ENCODE measurements around the gene MRPS24. TPM values are rescaled to one million over a fixed set of nuclear protein-coding genes. Genes with fewer than 3 reads are reported as not detected.

The MRPS24 gene
- polyA plus RNA-seq, 1 donor: 83.1 TPM

GRCh38 chr7:43877968-43878864 is 8.9 kb upstream of the MRPS24 start:
- DNase-seq: no peak

- no peak for DNase-seq
Measured at GRCh38 chr7:43876976-43877745, 7.8 kb upstream of the MRPS24 start.

GRCh38 chr7:43876241-43876640 is 6.9 kb upstream of the MRPS24 start:
- no peak for DNase-seq

GRCh38 chr7:43873300-43873699 is 4.0 kb upstream of the MRPS24 start:
- no peak for DNase-seq

GRCh38 chr7:43872406-43873110 is 3.2 kb upstream of the MRPS24 start:
- peak; percentile 85 for DNase-seq

GRCh38 chr7:43871064-43871463 is 1.7 kb upstream of the MRPS24 start:
- no peak for DNase-seq

- DNase-seq: no peak
Measured at GRCh38 chr7:43870316-43870715, 999 bp upstream of the MRPS24 start.

- peak; percentile 55 for DNase-seq
Measured at GRCh38 chr7:43869867-43870240, 537 bp upstream of the MRPS24 start.

GRCh38 chr7:43868681-43869005 is 674 bp downstream of the MRPS24 start:
- no peak for DNase-seq

- no peak for DNase-seq
Measured at GRCh38 chr7:43868181-43868580, 1.1 kb downstream of the MRPS24 start.

GRCh38 chr7:43865277-43865676 is 4.0 kb downstream of the MRPS24 start:
- no peak for DNase-seq

- DNase-seq: no peak
Measured at GRCh38 chr7:43864126-43864525, 5.2 kb downstream of the MRPS24 start.

- no peak for DNase-seq
Measured at GRCh38 chr7:43856996-43857395, 12.3 kb downstream of the MRPS24 start.

GRCh38 chr7:43856316-43856715 is 13.0 kb downstream of the MRPS24 start:
- DNase-seq: no peak

- no peak for DNase-seq
Measured at GRCh38 chr7:43855176-43855575, 14.1 kb downstream of the MRPS24 start.

GRCh38 chr7:43851805-43852204 is 17.5 kb downstream of the MRPS24 start:
- no peak for DNase-seq

GRCh38 chr7:43850348-43851116 is 18.8 kb downstream of the MRPS24 start:
- no peak for DNase-seq

- no peak for DNase-seq
Measured at GRCh38 chr7:43849047-43849446, 20.3 kb downstream of the MRPS24 start.

GRCh38 chr7:43847496-43847895 is 21.8 kb downstream of the MRPS24 start:
- DNase-seq: no peak

GRCh38 chr7:43844662-43845061 is 24.7 kb downstream of the MRPS24 start:
- DNase-seq: no peak

GRCh38 chr7:43844257-43844656 is 25.1 kb downstream of the MRPS24 start:
- no peak for DNase-seq

- DNase-seq: no peak
Measured at GRCh38 chr7:43843296-43843695, 26.0 kb downstream of the MRPS24 start.
